Measurements from ENCODE around the gene RAB11FIP3. TPM values are rescaled to one million over a fixed set of nuclear protein-coding genes. Genes with fewer than 3 reads are reported as not detected.

The RAB11FIP3 gene
- total and polyA plus RNA-seq, 9 of the 15 experiments (the other 6 are each of a cell fraction or from before 2014, with no cell fraction given): 0.46 to 13.1 (median 4.3) TPM

DNA sequence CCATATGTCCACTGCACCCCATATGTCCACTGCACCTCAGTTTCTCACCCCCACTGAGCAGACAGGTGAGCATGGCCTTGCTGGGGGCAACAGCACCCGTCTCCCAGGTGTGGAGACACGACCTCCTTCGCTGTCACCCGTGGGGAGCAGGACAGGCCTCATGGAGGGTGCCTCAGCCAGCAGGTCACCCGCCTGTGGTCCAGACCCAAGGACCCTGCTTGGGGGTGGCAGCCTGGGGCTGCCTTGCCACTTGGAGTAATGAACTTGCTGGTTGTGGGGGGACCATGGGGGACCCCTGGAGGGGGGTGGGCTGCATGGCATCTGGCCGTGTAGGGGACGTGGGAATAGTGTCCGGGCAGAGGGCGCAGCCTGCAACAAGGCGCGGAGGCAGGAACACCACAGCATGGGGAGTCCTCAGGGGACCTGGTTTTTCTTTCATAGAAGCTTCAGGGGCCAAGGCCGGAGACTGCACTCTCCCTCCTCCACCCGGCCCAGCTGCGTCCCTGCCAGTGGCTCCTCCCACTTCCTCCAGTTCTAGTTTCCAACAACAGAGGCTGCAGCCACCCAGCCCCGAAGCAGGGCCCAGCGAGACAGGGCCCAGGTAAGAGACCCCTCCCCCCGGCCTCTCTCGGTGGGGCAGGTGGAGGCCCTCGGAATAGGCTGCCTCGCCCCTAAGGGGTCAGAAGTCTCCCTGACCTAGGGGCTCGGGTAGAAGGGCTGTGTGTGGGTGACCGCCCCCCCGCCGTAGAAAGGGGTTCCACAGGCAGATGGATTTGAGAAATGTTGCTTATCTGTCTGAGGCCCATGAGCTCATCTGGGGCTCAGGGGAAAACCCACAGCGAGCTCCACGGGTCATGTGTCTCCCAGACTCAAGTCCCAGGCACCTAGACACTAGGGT, 141.3 kb downstream of the RAB11FIP3 start, which contains the start of gene NHLRC4 (continued):
- no peak for TF ChIP-seq TRIM25 (IDR thresholded peaks at IDR 0.05; ENCODE audit: borderline replicate concordance)
- TF ChIP-seq, protein P1, sequence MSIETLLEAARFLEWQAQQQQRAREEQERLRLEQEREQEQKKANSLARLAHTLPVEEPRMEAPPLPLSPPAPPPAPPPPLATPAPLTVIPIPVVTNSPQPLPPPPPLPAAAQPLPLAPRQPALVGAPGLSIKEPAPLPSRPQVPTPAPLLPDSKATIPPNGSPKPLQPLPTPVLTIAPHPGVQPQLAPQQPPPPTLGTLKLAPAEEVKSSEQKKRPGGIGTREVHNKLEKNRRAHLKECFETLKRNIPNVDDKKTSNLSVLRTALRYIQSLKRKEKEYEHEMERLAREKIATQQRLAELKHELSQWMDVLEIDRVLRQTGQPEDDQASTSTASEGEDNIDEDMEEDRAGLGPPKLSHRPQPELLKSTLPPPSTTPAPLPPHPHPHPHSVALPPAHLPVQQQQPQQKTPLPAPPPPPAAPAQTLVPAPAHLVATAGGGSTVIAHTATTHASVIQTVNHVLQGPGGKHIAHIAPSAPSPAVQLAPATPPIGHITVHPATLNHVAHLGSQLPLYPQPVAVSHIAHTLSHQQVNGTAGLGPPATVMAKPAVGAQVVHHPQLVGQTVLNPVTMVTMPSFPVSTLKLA (conservative IDR thresholded peaks at IDR 0.05): peak in 1 of 2 experiments; percentile 78; a peak in 2 of 4 replicates
- TF ChIP-seq POLR2AphosphoS2 (IDR thresholded peaks at IDR 0.05; ENCODE audit: low read length): no peak
- TF ChIP-seq, protein P2, sequence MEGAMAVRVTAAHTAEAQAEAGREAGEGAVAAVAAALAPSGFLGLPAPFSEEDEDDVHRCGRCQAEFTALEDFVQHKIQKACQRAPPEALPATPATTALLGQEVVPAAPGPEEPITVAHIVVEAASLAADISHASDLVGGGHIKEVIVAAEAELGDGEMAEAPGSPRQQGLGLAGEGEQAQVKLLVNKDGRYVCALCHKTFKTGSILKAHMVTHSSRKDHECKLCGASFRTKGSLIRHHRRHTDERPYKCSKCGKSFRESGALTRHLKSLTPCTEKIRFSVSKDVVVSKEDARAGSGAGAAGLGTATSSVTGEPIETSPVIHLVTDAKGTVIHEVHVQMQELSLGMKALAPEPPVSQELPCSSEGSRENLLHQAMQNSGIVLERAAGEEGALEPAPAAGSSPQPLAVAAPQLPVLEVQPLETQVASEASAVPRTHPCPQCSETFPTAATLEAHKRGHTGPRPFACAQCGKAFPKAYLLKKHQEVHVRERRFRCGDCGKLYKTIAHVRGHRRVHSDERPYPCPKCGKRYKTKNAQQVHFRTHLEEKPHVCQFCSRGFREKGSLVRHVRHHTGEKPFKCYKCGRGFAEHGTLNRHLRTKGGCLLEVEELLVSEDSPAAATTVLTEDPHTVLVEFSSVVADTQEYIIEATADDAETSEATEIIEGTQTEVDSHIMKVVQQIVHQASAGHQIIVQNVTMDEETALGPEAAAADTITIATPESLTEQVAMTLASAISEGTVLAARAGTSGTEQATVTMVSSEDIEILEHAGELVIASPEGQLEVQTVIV (CRISPR knock-in tag; IDR thresholded peaks at IDR 0.05; ENCODE audit: borderline replicate concordance): no peak
- no peak for TF ChIP-seq MTF1 (CRISPR knock-in tag; IDR thresholded peaks at IDR 0.05; ENCODE audit: borderline replicate concordance)
- TF ChIP-seq NRF1 (conservative IDR thresholded peaks at IDR 0.05 in 1 of 2, IDR thresholded peaks at IDR 0.05 in 1 of 2): peak; percentile 36 to 43; a peak in 3 of 4 replicates
- no peak for TF ChIP-seq MEF2D (tag; conservative IDR thresholded peaks at IDR 0.05; ENCODE audit: low read depth)
- no peak for TF ChIP-seq CREB3 (tag; conservative IDR thresholded peaks at IDR 0.05; ENCODE audit: low read depth)
- TF ChIP-seq CTCF (IDR thresholded peaks at IDR 0.05 in 2 of 3, conservative IDR thresholded peaks at IDR 0.05 in 1 of 3; ENCODE audit: insufficient read depth in 2 of 3, low read depth in 1 of 3, low read length in 3 of 3): 0 out of 6 replicates have a peak, but pooled peaks of 1 of the 3 experiments have one; percentile 0
- no peak for TF ChIP-seq ARID3B (CRISPR knock-in tag; IDR thresholded peaks at IDR 0.05; ENCODE audit: borderline replicate concordance)
- no peak for TF ChIP-seq THRAP3 (IDR thresholded peaks at IDR 0.05; ENCODE audit: borderline replicate concordance)
- TF ChIP-seq ZNF175 (CRISPR knock-in tag; IDR thresholded peaks at IDR 0.05; ENCODE audit: low read depth): no peak
- 0 out of 2 replicates have a peak, but pooled peaks have one; percentile 25 for TF ChIP-seq ELF2 (CRISPR knock-in tag; IDR thresholded peaks at IDR 0.05)
- TF ChIP-seq PHB (CRISPR knock-in tag; IDR thresholded peaks at IDR 0.05): no peak
- TF ChIP-seq GATAD2A (IDR thresholded peaks at IDR 0.05): peak; percentile 66

All from K562 (cell line).